Transverse colon (tissue), 3 donors: ENCODE data around the gene SELENOV.

Experiments used
- EP300 ChIP-seq: sonication (generic); formaldehyde crosslinking; IDR thresholded peaks from one replicate; pipeline ENCODE4 v1.6.1; 2017; ENCODE audit warnings: antibody characterized with exemption, low read depth
- POLR2A ChIP-seq: fragments of 450-650 bp; IDR thresholded peaks from one replicate; pipeline ENCODE4 v1.6.1; 2016; ENCODE audit warnings: antibody characterized with exemption, mild to moderate bottlenecking, moderate library complexity
- TF ChIP-seq, protein P1 (sequence below), 5 experiments: fragments of 200-600 bp in 3 of 5; fragments of 450-650 bp in 2 of 5; sonication (generic) in 3 of 5; IDR thresholded peaks; 1 replicate in 2 of 5; 2 replicates in 3 of 5; pipeline ENCODE4 v1.5.1; 2016 to 2017; ENCODE audit warnings: antibody characterized with exemption in 5 of 5, inconsistent platforms in 3 of 5, mild to moderate bottlenecking in 2 of 5, moderate library complexity in 1 of 5

GRCh38 chr19:39472746-39473442, 42.0 kb upstream of the SELENOV start:
- TF ChIP-seq, protein P1, sequence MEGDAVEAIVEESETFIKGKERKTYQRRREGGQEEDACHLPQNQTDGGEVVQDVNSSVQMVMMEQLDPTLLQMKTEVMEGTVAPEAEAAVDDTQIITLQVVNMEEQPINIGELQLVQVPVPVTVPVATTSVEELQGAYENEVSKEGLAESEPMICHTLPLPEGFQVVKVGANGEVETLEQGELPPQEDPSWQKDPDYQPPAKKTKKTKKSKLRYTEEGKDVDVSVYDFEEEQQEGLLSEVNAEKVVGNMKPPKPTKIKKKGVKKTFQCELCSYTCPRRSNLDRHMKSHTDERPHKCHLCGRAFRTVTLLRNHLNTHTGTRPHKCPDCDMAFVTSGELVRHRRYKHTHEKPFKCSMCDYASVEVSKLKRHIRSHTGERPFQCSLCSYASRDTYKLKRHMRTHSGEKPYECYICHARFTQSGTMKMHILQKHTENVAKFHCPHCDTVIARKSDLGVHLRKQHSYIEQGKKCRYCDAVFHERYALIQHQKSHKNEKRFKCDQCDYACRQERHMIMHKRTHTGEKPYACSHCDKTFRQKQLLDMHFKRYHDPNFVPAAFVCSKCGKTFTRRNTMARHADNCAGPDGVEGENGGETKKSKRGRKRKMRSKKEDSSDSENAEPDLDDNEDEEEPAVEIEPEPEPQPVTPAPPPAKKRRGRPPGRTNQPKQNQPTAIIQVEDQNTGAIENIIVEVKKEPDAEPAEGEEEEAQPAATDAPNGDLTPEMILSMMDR (IDR thresholded peaks at IDR 0.05), result no peak
- TF ChIP-seq EP300, result no peak
- no peak for TF ChIP-seq POLR2A
